ENCODE results near the gene CHGA.

DNA sequence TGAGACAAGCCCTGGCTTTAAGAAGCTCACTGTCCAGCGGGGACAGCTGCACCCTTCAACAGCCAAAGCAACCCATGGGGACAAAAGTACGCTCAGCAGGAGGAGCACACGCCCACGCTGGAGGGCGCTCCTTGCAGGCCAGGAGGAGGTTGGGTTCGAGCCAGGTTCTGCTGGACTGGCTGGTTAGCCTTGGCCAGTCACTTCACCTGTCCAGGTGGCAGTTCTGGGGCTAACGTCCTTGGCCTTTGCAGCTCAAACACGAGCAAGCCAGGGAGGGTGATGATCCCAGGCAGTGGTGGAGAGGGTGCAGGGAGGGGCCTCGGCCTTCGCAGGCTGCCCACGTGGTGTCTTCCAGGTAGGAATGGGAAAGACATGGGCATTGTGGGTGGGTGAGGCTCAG is 13.1 kb downstream of the CHGA start:
- TF ChIP-seq, protein P1, sequence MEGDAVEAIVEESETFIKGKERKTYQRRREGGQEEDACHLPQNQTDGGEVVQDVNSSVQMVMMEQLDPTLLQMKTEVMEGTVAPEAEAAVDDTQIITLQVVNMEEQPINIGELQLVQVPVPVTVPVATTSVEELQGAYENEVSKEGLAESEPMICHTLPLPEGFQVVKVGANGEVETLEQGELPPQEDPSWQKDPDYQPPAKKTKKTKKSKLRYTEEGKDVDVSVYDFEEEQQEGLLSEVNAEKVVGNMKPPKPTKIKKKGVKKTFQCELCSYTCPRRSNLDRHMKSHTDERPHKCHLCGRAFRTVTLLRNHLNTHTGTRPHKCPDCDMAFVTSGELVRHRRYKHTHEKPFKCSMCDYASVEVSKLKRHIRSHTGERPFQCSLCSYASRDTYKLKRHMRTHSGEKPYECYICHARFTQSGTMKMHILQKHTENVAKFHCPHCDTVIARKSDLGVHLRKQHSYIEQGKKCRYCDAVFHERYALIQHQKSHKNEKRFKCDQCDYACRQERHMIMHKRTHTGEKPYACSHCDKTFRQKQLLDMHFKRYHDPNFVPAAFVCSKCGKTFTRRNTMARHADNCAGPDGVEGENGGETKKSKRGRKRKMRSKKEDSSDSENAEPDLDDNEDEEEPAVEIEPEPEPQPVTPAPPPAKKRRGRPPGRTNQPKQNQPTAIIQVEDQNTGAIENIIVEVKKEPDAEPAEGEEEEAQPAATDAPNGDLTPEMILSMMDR (IDR thresholded peaks at IDR 0.05), result no peak
- no peak for TF ChIP-seq POLR2A (IDR thresholded peaks at IDR 0.05)
